ENCODE results near the gene PKNOX1.
"Not testable (repeated sequence)": the region's sequence is repeated elsewhere in the genome, so short reads cannot be mapped to it uniquely, and the experiment has no call there.

Gene PKNOX1

GRCh38 chr21:43062955-43063664 lies 88.7 kb downstream of the PKNOX1 start:
- ATAC-seq = not testable (repeated sequence)

- not testable (repeated sequence) for ATAC-seq
Measured at GRCh38 chr21:43064265-43064917, 90.0 kb downstream of the PKNOX1 start.

GRCh38 chr21:43065991-43066390 lies 91.6 kb downstream of the PKNOX1 start:
- not testable (repeated sequence) for ATAC-seq

GRCh38 chr21:43066690-43067089 lies 92.3 kb downstream of the PKNOX1 start:
- ATAC-seq = not testable (repeated sequence)

GRCh38 chr21:43068065-43068464 lies 93.7 kb downstream of the PKNOX1 start:
- not testable (repeated sequence) for ATAC-seq

- not testable (repeated sequence) for ATAC-seq
Measured at GRCh38 chr21:43069682-43070081, 95.3 kb downstream of the PKNOX1 start.

GRCh38 chr21:43072742-43073141 lies 98.4 kb downstream of the PKNOX1 start:
- not testable (repeated sequence) for ATAC-seq

GRCh38 chr21:43074401-43075169 lies 100.2 kb downstream of the PKNOX1 start:
- ATAC-seq = not testable (repeated sequence)

GRCh38 chr21:43075170-43076022 lies 101.0 kb downstream of the PKNOX1 start, which contains the start of gene CBS:
Gene CBS, minus strand, starts transcription at chr21:43075835. Its CDS starts 3,642 bp downstream, at chr21:43072193.
- ATAC-seq = not testable (repeated sequence)

- peak in 1 of 2 donors; percentile 13 for ATAC-seq
Measured at GRCh38 chr21:43076023-43076637, 101.8 kb downstream of the PKNOX1 start.

GRCh38 chr21:43076643-43077042 lies 102.3 kb downstream of the PKNOX1 start:
- not testable (repeated sequence) for ATAC-seq

- ATAC-seq = not testable (repeated sequence)
Measured at GRCh38 chr21:43082587-43083300, 108.4 kb downstream of the PKNOX1 start.

All from activated CD4-positive, CD25-positive, alpha-beta regulatory T cell treated with anti-CD3 and anti-CD28 coated beads, Interleukin-2, amount 50 U/mL, for 24 hours (primary cell).